Measurements from ENCODE around the gene TUBG1.

Gene TUBG1

DNA sequence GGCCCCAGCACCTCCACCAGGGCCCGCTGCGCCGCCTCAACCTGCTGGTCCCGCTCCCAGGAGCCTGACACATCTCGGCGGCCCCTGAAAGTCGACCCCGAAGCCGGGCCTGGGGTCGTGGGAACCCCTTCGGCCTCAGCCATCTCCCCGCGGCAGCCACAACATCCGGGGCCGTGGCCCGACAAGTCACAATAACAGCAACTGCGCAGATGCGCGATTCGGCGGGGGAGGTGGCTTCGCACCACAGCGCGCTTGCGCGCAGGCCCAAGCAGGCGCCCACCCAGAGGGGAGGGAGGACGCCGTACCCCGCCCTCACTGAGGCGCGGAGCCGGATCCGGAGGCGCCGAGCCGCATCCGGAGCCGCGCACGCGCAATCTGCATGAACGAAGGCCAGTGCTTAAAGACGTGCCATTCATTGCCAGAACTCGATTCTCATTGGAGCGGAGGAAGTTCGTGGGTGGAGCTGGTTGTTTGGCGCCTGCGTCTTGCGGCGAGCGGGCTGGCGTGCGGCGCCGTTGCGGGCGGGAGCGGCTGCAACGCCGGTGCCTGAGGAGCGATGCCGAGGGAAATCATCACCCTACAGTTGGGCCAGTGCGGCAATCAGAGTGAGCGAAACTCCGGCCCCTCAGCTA, at the start of gene TUBG1, which contains the start of gene RETREG3:
Gene TUBG1 (plus strand): TSS at position 502 of the 632 bp plus-strand sequence. CDS start 55 bp downstream, at position 557.
Gene RETREG3 (minus strand): TSS at position 193 of the 632 bp plus-strand sequence. CDS start 50 bp downstream, at position 143.
- H3K27ac ChIP-seq, result peak within 1 kb of the TSS; percentile 68
- DNase-seq (ENCODE audit: low read depth, low spot score), result peak; percentile 96

DNA sequence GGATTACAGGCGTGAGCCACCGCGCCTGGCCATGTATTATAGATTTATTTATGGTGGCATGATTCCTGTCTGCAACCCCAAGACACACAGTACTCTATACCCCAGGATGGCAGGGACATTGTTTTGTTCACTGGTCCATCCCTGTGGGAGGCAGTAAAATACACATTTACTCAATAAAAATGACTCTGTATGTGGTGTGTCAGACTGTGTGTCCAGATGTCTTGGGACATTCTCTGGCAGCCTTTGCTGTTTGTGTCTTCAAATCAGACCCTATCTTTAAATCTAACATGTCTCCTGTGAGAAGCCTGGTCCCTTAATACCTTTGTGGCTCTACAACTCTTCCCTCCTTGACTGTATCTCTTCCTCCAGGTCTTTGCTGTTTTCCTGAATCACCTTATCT, 49.2 kb upstream of the TUBG1 start:
- H3K27ac ChIP-seq, result no peak overlapping the region
- DNase-seq (ENCODE audit: low read depth, low spot score), result no peak

GRCh38 chr17:42561897-42562387, 47.5 kb upstream of the TUBG1 start, which contains the start of gene COASY:
COASY (plus strand) TSS chr17:42562148; CDS start chr17:42562623, 475 bp downstream.
- peak within 1 kb of the TSS; percentile 84 for H3K27ac ChIP-seq
- peak; percentile 86 for DNase-seq (ENCODE audit: low read depth, low spot score)

GRCh38 chr17:42562388-42563142, 46.9 kb upstream of the TUBG1 start:
- no peak for DNase-seq (ENCODE audit: low read depth, low spot score)
- H3K27ac ChIP-seq, result peak overlapping the region; percentile 84

GRCh38 chr17:42563143-42563509, 46.4 kb upstream of the TUBG1 start:
- no peak for DNase-seq (ENCODE audit: low read depth, low spot score)
- H3K27ac ChIP-seq, result peak overlapping the region; percentile 84

DNA sequence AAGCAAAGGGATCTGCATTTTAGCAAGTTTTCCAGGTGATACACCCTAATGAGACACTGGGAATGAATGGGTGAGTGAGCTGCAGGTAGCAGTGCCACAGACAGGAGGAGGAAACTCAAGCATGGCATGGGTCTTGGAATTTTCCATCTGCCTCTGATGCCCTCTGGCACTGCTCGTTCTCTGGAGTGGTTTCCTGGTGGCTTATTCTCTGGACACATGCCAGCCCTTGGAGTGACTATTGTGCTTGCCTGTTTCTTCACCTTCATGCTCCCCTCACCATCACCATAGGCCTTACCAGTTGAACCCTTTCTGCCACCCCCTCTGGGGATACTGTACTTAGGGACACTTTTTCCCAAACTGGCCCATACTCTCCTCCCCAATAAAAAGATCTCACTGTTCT, 45.9 kb upstream of the TUBG1 start:
- H3K27ac ChIP-seq, result peak overlapping the region; percentile 84
- DNase-seq (ENCODE audit: low read depth, low spot score), result no peak

GRCh38 chr17:42563950-42564349, 45.5 kb upstream of the TUBG1 start:
- no peak for DNase-seq (ENCODE audit: low read depth, low spot score)
- no peak overlapping the region for H3K27ac ChIP-seq

DNA sequence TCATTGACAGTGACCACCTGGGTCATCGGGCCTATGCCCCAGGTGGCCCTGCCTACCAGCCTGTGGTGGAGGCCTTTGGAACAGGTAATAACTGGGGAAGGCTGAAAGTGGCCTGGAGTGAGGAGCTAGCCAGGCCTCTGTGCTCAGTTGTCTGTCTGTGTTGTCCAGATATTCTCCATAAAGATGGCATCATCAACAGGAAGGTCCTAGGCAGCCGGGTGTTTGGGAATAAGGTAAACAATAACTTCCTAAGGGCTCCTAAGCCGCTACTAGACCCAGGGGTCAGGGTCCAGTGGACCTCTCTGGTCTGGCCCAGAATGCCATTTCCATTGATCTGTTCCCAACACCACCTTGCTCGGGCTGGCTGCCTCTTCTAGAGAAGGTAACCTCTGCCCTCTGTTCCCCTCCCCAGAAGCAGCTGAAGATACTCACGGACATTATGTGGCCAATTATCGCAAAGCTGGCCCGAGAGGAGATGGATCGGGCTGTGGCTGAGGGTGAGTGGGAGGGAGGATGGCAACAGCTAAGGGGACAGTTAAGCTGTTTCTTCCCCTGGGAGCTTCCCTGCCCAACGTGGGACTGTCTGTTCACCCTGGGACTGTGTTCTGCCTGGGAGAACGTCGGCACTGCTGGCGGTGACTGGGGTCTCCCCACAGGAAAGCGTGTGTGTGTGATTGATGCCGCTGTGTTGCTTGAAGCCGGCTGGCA, 44.5 kb upstream of the TUBG1 start:
- no peak overlapping the region for H3K27ac ChIP-seq
- no peak for DNase-seq (ENCODE audit: low read depth, low spot score)

GRCh38 chr17:42565523-42566214, 43.8 kb upstream of the TUBG1 start:
- H3K27ac ChIP-seq, result peak overlapping the region; percentile 85

GRCh38 chr17:42566215-42566882, 43.1 kb upstream of the TUBG1 start:
- DNase-seq (ENCODE audit: low read depth, low spot score), result no peak
- peak overlapping the region; percentile 85 for H3K27ac ChIP-seq

More at GRCh38 chr17:42565523-42566214, 43.8 kb upstream of the TUBG1 start:
- no peak for DNase-seq (ENCODE audit: low read depth, low spot score)

DNA sequence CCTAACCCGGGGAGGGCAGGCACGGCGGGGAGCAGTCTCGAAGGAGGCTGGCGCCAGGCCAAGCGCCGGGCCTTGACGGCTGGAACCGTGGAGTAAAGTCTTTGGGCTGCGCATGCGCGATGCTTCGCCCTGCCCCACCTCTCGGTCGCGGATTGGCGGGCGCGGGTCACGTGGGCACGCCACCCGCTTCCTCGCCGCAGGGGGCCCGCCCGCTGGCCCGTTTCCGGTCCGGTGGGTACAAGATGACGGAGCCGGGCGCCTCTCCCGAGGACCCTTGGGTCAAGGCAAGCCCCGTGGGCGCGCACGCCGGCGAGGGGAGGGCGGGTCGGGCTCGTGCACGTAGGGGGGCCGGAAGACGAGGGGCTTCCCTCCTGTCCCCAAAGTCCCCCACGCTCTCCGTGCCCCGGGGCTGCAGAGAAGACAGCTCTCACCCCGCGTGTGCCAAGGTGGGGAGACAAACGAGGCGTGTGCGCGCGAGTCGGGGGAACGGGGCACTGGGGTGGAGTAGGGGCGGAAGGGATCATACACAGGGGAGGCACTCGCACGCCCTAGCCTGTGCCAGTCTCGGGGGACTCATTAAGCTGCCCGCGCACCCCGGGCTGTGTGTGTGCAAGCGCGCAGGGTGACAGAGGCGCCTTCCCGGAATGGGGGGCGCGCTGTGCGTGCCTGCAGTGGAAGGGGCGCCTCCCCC, 42.5 kb upstream of the TUBG1 start, which contains the start of gene MLX:
Gene MLX (plus strand): TSS at position 218 of the 691 bp plus-strand sequence. CDS start 25 bp downstream, at position 243.
- no peak for DNase-seq (ENCODE audit: low read depth, low spot score)
- H3K27ac ChIP-seq, result peak within 1 kb of the TSS; percentile 85

DNA sequence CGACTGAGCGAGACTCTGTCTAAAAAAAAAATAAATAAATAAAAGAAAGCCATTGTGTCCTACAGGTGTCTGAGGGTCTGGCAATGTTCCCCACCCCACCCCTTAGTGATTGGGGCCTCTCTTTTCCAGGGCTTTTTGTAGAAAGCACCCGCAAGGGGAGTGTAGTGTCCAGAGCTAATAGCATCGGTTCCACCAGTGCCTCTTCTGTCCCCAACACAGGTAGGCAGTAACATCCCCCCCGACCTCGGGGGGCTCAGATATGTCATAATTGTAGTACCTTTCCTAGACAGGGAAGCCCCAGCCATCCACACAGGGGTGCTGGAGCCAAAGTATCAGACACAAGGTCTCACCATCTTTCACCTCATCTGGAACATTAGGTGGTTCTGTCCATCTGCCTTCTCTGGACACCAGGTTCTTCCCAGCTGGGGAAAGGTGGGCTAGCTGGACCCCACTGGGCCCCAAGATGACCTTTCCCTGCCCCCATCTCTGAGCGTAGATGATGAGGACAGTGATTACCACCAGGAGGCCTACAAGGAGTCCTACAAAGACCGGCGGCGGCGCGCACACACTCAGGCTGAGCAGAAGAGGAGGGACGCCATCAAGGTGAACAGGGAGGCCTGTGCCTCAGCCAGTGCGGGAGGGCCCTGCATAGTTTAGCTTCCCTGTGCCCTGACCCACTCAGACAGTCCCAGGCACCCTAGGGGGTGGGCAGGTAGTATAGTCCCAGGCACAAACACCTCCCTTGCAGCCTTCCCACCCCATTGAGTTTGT, 41.0 kb upstream of the TUBG1 start:
- peak overlapping the region; percentile 85 for H3K27ac ChIP-seq
- no peak for DNase-seq (ENCODE audit: low read depth, low spot score)

DNA sequence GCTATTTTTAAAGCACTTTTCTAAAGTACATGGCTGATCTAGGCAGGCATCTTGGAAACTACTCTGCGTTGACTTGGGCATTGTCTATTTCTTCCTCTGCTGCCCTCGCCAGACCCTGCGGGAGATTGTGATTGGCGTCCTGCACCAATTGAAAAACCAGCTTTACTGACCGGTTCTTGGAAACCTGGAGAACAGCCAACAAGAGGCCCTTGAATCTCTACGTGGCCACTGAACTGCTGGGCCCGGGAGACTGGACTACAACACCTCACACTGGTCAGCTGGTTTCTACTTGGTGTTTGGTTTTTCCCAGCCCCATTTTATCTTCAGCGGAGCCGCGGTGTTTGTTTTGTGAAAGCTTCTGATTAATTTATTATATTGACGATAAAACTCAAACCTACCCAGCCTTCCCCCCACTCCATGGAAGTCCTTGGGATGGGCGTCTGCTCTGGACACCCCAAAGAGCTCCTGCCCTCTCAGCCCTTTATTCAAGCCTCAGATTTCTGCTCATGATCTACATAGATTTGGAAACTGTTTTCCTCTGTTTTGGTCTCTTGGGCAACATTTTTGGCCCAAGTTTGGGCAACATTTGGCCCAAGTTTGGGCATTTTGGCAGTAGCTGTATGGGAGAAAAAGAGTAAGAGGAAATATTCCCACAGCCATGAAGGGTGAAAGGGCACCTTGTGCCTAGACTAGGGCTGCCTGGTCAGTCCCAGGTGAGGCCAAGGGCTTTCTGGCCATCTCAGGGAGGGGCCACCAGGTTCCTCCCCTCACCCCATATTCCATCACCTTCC, 37.9 kb upstream of the TUBG1 start:
- DNase-seq (ENCODE audit: low read depth, low spot score), result no peak
- no peak overlapping the region for H3K27ac ChIP-seq

- no peak overlapping the region for H3K27ac ChIP-seq
- no peak for DNase-seq (ENCODE audit: low read depth, low spot score)
Observed at GRCh38 chr17:42573095-42573494, 36.4 kb upstream of the TUBG1 start.

- DNase-seq (ENCODE audit: low read depth, low spot score), result no peak
- no peak overlapping the region for H3K27ac ChIP-seq
Observed at GRCh38 chr17:42574463-42574862, 35.0 kb upstream of the TUBG1 start.

- peak overlapping the region; percentile 75 for H3K27ac ChIP-seq
- no peak for DNase-seq (ENCODE audit: low read depth, low spot score)
Observed at GRCh38 chr17:42577140-42577531, 32.3 kb upstream of the TUBG1 start.

DNA sequence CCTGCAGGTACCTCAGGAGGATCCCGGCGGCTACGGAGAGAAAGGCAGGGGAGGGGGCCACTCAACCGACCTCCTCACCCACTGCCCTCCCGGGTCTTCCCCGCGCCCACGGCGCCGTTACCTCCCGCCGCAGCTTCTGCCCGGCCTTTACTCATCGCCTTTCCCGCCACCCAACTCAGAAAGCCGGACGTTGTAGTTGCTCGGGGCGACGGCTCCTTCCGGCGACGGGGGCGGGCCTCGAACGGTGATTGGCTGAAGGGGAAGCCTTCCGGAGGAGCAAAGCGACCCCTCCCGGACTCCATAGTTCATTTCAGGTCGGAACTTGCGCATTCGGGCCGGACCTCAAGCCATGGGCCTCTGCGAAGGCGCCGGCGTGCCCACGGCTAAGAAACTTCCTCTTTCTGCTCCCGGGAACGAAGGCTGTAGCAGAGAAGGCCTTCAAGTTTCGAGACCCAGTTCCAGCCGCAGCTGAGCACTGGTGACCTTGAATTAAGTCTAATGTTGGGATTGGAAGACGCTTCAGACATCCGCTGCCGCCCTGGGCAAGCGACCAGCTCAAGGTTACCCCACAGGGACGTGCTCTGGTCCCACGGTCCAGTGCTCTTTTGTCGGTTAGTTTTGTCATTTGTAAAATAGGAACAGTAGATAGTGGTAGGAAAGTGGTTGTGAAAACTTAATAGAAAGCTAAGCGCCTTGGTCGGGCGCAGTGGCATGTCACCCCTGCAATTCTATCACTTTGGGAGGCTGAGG, 31.8 kb upstream of the TUBG1 start, which contains the start of gene PSMC3IP:
Gene PSMC3IP (minus strand): TSS at position 198 of the 750 bp plus-strand sequence. CDS start 43 bp downstream, at position 155.
- H3K27ac ChIP-seq, result peak within 1 kb of the TSS; percentile 75
- no peak for DNase-seq (ENCODE audit: low read depth, low spot score)

Measured in epithelial cell of prostate (primary cell).